Keratinocyte (primary cell): ENCODE data around the gene PLXNB2. TPM values are rescaled to one million over a fixed set of nuclear protein-coding genes. Genes with fewer than 3 reads are reported as not detected.

Experiments
- DNase-seq: peaks from one replicate; pipeline ENCODE4 v3.0.0-alpha.2; 2011; ENCODE audit warnings: low read depth, missing footprints, low spot score
- FAIRE-seq: peaks from 2 replicates; lab custom pipeline; 2011; peaks lifted over from hg19 to GRCh38; lab: Jason Lieb, UNC
- H2AFZ ChIP-seq: 2 replicates; pipeline ENCODE4 v1.6.0; 2012; ENCODE audit warnings: low read length, control low read depth, inconsistent platforms; ENCODE audit not compliant: control insufficient read depth
- H3K27ac ChIP-seq: 2 replicates; pipeline ENCODE4 v1.5.1; 2011; ENCODE audit warnings: low read length; ENCODE audit not compliant: control insufficient read depth, insufficient read depth
- H3K27me3 ChIP-seq: 3 replicates; pipeline ENCODE4 v1.6.0; 2011; ENCODE audit warnings: low read length; ENCODE audit not compliant: control insufficient read depth, insufficient read depth; ENCODE audit errors: extremely low read depth
- H3K36me3 ChIP-seq, 2 experiments: 2 replicates in 1 of 2; 3 replicates in 1 of 2; pipeline ENCODE4 v1.5.1; 2011; ENCODE audit warnings: low read length in 2 of 2, mild to moderate bottlenecking in 1 of 2; ENCODE audit not compliant: control insufficient read depth in 2 of 2, insufficient read depth in 2 of 2; ENCODE audit errors: extremely low read depth in 1 of 2
- H3K4me1 ChIP-seq: 3 replicates; pipeline ENCODE4 v1.5.1; 2011; ENCODE audit warnings: low read length; ENCODE audit not compliant: control insufficient read depth, insufficient read depth; ENCODE audit errors: extremely low read depth
- H3K4me2 ChIP-seq: 3 replicates; pipeline ENCODE4 v1.6.0; 2011; ENCODE audit warnings: low read depth, low read length; ENCODE audit not compliant: control insufficient read depth, insufficient read depth; ENCODE audit errors: extremely low read depth
- H3K4me3 ChIP-seq, 3 experiments: fragments of 200-600 bp in 1 of 3; sonication (generic) in 1 of 3; 2 replicates in 2 of 3; 3 replicates in 1 of 3; pipeline ENCODE4 v1.5.1; 2011 to 2016; ENCODE audit warnings: low read length in 3 of 3, mild to moderate bottlenecking in 3 of 3, control low read depth in 2 of 3, inconsistent platforms in 1 of 3, low read depth in 1 of 3, mixed read lengths in 1 of 3, mixed run types in 1 of 3, moderate library complexity in 1 of 3; ENCODE audit not compliant: control insufficient read depth in 2 of 3, insufficient read depth in 2 of 3; ENCODE audit errors: extremely low read depth in 1 of 3
- H3K79me2 ChIP-seq: 2 replicates; pipeline ENCODE4 v1.6.0; 2012; ENCODE audit warnings: low read length; ENCODE audit not compliant: control insufficient read depth, insufficient read depth
- H3K9ac ChIP-seq: 3 replicates; pipeline ENCODE4 v1.6.0; 2011; ENCODE audit warnings: low read length; ENCODE audit not compliant: control insufficient read depth, insufficient read depth; ENCODE audit errors: extremely low read depth
- H3K9me1 ChIP-seq: 3 replicates; pipeline ENCODE4 v1.6.0; 2011; ENCODE audit warnings: low read length; ENCODE audit not compliant: control insufficient read depth, insufficient read depth; ENCODE audit errors: extremely low read depth
- H3K9me3 ChIP-seq: 2 replicates; pipeline ENCODE4 v1.5.1; 2012; ENCODE audit warnings: low read depth, low read length; ENCODE audit not compliant: control insufficient read depth
- H4K20me1 ChIP-seq: 3 replicates; pipeline ENCODE4 v1.6.0; 2011; ENCODE audit warnings: low read length; ENCODE audit not compliant: control insufficient read depth, insufficient read depth; ENCODE audit errors: extremely low read depth
- EZH2 ChIP-seq: IDR thresholded peaks from one replicate; pipeline ENCODE4 v1.6.1; 2012; ENCODE audit warnings: inconsistent platforms, mild to moderate bottlenecking, low read length, moderate library complexity
- dilution Hi-C: fragments of 300-500 bp; cut with MboI; formaldehyde crosslinking; loops from one replicate; pipeline ENCODE4 v1.7.0; 2020; ENCODE audit warnings: low sequenced_read_pairs; ENCODE audit not compliant: extremely low pct_ligation_motif_present
- polyA plus RNA-seq, 5 experiments: library from polyadenylated mRNA; depleted of rRNA in 3 of 5; stranded (reverse) in 3 of 5; stranded (forward) in 1 of 5; unstranded in 1 of 5; fragments of >200 nt; gene quantifications; 1 replicate in 1 of 5; 2 replicates in 3 of 5; 3 replicates in 1 of 5; pipeline versions ENCODE4 v1.2.1 to v1.2.3, GENCODE V29; 2011 to 2012; ENCODE audit warnings: missing spikeins in 2 of 5, low read depth in 1 of 5, low replicate concordance in 1 of 5
- TF ChIP-seq, protein P1 (sequence below), 3 experiments: IDR thresholded peaks in 1 of 3; conservative IDR thresholded peaks in 1 of 3; optimal IDR thresholded peaks in 1 of 3; 2 replicates in 2 of 3; 3 replicates in 1 of 3; pipeline versions ENCODE3 to v1.5.1; 2011; ENCODE audit warnings: low read length in 3 of 3, mild to moderate bottlenecking in 3 of 3, moderate library complexity in 2 of 3, control low read depth in 1 of 3, inconsistent platforms in 1 of 3; ENCODE audit not compliant: insufficient read depth in 2 of 3; ENCODE audit errors: extremely low read depth in 1 of 3

The PLXNB2 gene
- polyA plus RNA-seq, 1 donor (not counting 4 experiments of a cell fraction or from before 2014, with no cell fraction given), result 44.3 TPM

DNA sequence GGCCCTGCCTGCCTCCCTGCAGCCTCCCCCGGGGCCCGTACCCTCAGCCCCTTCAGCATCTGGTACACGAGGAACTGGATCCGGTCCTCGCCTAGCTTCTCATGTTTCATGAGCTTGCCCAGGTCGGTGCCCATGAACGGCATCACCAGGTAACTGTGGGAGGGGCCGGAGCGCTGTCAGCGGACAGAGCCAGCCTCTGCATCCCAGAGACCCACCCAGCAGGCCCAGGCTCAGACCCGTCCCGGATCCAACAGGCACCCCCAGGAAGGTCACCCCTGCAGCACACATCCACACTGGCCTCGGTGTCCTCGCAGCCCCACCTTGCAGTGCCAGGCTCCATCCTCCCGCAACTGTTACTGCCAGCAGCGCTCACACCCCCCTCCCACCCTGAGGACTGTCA lies 50.4 kb downstream of the PLXNB2 start:
- TF ChIP-seq, protein P1, sequence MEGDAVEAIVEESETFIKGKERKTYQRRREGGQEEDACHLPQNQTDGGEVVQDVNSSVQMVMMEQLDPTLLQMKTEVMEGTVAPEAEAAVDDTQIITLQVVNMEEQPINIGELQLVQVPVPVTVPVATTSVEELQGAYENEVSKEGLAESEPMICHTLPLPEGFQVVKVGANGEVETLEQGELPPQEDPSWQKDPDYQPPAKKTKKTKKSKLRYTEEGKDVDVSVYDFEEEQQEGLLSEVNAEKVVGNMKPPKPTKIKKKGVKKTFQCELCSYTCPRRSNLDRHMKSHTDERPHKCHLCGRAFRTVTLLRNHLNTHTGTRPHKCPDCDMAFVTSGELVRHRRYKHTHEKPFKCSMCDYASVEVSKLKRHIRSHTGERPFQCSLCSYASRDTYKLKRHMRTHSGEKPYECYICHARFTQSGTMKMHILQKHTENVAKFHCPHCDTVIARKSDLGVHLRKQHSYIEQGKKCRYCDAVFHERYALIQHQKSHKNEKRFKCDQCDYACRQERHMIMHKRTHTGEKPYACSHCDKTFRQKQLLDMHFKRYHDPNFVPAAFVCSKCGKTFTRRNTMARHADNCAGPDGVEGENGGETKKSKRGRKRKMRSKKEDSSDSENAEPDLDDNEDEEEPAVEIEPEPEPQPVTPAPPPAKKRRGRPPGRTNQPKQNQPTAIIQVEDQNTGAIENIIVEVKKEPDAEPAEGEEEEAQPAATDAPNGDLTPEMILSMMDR (optimal IDR thresholded peaks at IDR 0.05 in 1 of 3, IDR thresholded peaks at IDR 0.05 in 1 of 3, conservative IDR thresholded peaks at IDR 0.05 in 1 of 3; ENCODE audit: extremely low read depth in 1 of 3, insufficient read depth in 2 of 3, low read length in 3 of 3), result no peak
- no peak for TF ChIP-seq EZH2
- H3K4me2 ChIP-seq, result no peak overlapping the region
- H3K27ac ChIP-seq, result no peak overlapping the region
- H3K9me3 ChIP-seq, result no peaks in the 10 kb centered on the region
- H3K4me3 ChIP-seq, result no peak overlapping the region
- DNase-seq, result no peak
- no peak overlapping the region for H3K9ac ChIP-seq
- no peaks in the 10 kb centered on the region for H4K20me1 ChIP-seq
- peaks cover 0 to 5% of the 10 kb centered on the region in 2 experiments for H3K36me3 ChIP-seq
- H3K79me2 ChIP-seq, result no peaks in the 10 kb centered on the region
- dilution Hi-C loops, result no loop called here
- FAIRE-seq, result no peak
- H3K27me3 ChIP-seq, result no peaks in the 10 kb centered on the region
- no peak overlapping the region for H2AFZ ChIP-seq
- H3K4me1 ChIP-seq, result peaks cover 3% of the 10 kb centered on the region
- H3K9me1 ChIP-seq, result no peaks in the 10 kb centered on the region

DNA sequence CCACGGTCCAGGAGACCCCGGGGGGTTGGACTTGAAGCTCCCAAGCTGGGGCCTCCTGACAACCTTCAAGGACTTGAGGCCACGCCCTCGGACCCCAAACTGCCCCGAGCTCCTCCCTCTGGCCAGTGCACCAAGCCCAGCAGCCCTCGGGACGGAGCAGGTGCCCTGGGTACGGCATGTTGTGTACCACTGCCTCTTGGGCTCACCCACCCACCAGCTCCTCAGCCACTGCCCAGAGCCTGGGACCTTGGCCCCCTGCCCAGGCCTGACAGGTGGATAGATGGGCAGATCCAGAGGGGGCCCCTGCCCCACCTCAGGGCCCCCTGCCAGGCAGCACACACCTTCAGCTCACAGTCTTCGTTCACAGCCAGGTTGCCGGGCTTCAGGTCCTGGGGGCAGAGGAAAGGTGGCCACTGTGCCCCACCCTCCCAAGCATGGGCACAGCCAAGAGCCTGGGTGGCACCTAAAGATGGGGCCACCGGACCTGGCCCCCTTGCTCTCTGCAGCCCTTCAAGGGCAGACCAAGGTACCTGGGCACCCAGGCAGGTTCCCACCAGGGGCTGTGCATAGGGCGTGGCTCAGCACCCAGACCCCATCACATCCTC lies 51.1 kb downstream of the PLXNB2 start:
- H4K20me1 ChIP-seq, result no peaks in the 10 kb centered on the region
- peaks cover 0 to 5% of the 10 kb centered on the region in 2 experiments for H3K36me3 ChIP-seq
- no peak overlapping the region for H3K27ac ChIP-seq
- no peaks in the 10 kb centered on the region for H3K79me2 ChIP-seq
- H3K9me1 ChIP-seq, result no peaks in the 10 kb centered on the region
- TF ChIP-seq, protein P1 (optimal IDR thresholded peaks at IDR 0.05 in 1 of 3, IDR thresholded peaks at IDR 0.05 in 1 of 3, conservative IDR thresholded peaks at IDR 0.05 in 1 of 3; ENCODE audit: extremely low read depth in 1 of 3, insufficient read depth in 2 of 3, low read length in 3 of 3), result no peak
- no peak for TF ChIP-seq EZH2
- dilution Hi-C loops, result no loop called here
- H3K4me3 ChIP-seq, result no peak overlapping the region
- H3K9me3 ChIP-seq, result no peaks in the 10 kb centered on the region
- H3K4me1 ChIP-seq, result peaks cover 2% of the 10 kb centered on the region
- FAIRE-seq (no peak), DNase-seq (no peak)
- no peak overlapping the region for H3K4me2 ChIP-seq
- no peak overlapping the region for H3K9ac ChIP-seq
- no peaks in the 10 kb centered on the region for H3K27me3 ChIP-seq
- no peak overlapping the region for H2AFZ ChIP-seq
